ENCODE results near the gene FLAD1. TPM values are rescaled to one million over a fixed set of nuclear protein-coding genes. Genes with fewer than 3 reads are reported as not detected.

The FLAD1 gene
- total RNA-seq, 1 experiment from 2014 or later = 58.4 TPM

DNA sequence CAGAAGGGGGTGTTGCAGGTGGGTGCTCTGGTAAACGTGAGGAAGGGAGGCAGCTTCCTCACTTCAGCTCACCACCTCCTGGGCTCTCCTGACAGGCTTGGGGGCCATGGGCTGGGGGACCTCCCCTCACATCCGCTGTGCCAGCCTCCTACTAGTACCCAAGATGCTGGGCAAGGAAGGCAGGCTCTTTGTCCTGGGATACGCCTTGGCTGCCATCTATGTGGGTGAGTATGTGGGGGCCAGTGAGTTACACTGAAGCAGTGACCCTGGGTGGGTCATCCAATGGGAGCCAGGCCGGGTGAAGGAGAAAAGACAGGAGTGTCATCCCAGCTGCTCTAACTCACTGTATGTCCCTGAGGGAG lies 56.1 kb downstream of the FLAD1 start (continued):
- TF ChIP-seq, protein P1, sequence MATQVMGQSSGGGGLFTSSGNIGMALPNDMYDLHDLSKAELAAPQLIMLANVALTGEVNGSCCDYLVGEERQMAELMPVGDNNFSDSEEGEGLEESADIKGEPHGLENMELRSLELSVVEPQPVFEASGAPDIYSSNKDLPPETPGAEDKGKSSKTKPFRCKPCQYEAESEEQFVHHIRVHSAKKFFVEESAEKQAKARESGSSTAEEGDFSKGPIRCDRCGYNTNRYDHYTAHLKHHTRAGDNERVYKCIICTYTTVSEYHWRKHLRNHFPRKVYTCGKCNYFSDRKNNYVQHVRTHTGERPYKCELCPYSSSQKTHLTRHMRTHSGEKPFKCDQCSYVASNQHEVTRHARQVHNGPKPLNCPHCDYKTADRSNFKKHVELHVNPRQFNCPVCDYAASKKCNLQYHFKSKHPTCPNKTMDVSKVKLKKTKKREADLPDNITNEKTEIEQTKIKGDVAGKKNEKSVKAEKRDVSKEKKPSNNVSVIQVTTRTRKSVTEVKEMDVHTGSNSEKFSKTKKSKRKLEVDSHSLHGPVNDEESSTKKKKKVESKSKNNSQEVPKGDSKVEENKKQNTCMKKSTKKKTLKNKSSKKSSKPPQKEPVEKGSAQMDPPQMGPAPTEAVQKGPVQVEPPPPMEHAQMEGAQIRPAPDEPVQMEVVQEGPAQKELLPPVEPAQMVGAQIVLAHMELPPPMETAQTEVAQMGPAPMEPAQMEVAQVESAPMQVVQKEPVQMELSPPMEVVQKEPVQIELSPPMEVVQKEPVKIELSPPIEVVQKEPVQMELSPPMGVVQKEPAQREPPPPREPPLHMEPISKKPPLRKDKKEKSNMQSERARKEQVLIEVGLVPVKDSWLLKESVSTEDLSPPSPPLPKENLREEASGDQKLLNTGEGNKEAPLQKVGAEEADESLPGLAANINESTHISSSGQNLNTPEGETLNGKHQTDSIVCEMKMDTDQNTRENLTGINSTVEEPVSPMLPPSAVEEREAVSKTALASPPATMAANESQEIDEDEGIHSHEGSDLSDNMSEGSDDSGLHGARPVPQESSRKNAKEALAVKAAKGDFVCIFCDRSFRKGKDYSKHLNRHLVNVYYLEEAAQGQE (IDR thresholded peaks at IDR 0.05; ENCODE audit: low read depth) = no peak

DNA sequence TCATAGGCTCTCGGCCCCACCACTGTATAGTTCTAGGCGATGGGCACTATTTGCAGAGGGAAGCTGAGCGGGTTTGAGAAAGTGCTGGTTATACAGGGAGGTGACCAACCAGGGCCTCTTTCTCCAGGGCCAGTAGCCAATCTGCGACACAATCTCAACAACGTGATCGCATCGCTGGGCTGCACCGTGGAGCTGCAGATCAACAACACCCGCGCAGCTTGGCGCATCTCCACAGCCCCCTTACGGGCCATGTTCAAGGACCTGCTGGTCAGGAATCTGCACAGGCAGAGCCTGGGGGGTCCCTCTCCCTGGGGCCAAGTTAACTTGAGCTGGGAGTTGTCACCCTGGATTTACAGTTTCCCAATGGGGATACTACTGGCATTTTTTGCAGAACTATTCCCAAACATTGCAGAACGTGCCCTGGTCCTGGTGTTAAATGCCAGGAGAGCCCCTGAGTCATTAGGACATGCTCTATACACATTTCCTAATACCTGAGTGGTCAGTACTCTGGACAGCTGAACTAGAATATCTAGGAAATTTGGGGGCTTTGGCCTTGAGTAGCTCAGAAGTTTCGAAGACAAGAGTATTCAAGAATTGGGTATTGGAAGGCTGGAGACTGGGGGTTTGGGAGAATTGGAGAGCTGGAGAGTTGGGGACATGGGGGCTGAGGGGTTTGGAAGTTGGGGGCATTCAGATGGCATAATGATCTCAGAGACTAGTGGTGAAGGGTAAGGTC lies 57.4 kb downstream of the FLAD1 start:
- no peak overlapping the region for H2AFZ ChIP-seq (ENCODE audit: low read depth, low read length, poor library complexity, severe bottlenecking)
- H3K9ac ChIP-seq (ENCODE audit: low read length) = no peak overlapping the region
- H3K4me1 ChIP-seq (ENCODE audit: control insufficient read depth in 1 of 2, insufficient read depth in 2 of 2, low read length in 2 of 2) = peaks cover 8 to 24% of the 10 kb centered on the region in 2 experiments
- H3K27ac ChIP-seq (ENCODE audit: low read depth, low read length) = no peak overlapping the region
- H3K4me2 ChIP-seq (ENCODE audit: low read length) = no peak overlapping the region
- no peaks in the 10 kb centered on the region for H4K20me1 ChIP-seq (ENCODE audit: insufficient read depth)
- BruUV-seq (replicated peaks) = no TSS peak
- DNase-seq (ENCODE audit: low read depth, low spot score) (no peak), ATAC-seq (no peak)
- H3K27me3 ChIP-seq (ENCODE audit: insufficient read depth, low read length) = no peaks in the 10 kb centered on the region
- H3K4me3 ChIP-seq (replicated peaks in 1 of 2; ENCODE audit: low read depth in 1 of 2, low read length in 2 of 2) = no peak overlapping the region
- H3K79me2 ChIP-seq (ENCODE audit: insufficient read depth, low read length) = no peaks in the 10 kb centered on the region
- H3K9me2 ChIP-seq (ENCODE audit: insufficient read depth) = no peaks in the 10 kb centered on the region
- H3K9me3 ChIP-seq (ENCODE audit: control insufficient read depth in 1 of 2, insufficient read depth in 1 of 2, low read depth in 1 of 2, low read length in 2 of 2) = no peaks in the 10 kb centered on the region
- RAD21 ChIA-PET (ENCODE audit: low non-redundant PET in 1 of 2, low total read pairs in 2 of 2, uncharacterized antibody in 2 of 2, unreplicated experiment in 2 of 2) = no interaction called here
- POLR2A ChIA-PET = no interaction called here
- CTCF ChIA-PET = no interaction called here
- intact Hi-C loops (cut with micrococcal nuclease) = no loop called here
- no peaks in the 10 kb centered on the region for H3K36me3 ChIP-seq (ENCODE audit: control insufficient read depth in 1 of 2, insufficient read depth in 2 of 2, low read length in 2 of 2)
- TF ChIP-seq, protein P2, sequence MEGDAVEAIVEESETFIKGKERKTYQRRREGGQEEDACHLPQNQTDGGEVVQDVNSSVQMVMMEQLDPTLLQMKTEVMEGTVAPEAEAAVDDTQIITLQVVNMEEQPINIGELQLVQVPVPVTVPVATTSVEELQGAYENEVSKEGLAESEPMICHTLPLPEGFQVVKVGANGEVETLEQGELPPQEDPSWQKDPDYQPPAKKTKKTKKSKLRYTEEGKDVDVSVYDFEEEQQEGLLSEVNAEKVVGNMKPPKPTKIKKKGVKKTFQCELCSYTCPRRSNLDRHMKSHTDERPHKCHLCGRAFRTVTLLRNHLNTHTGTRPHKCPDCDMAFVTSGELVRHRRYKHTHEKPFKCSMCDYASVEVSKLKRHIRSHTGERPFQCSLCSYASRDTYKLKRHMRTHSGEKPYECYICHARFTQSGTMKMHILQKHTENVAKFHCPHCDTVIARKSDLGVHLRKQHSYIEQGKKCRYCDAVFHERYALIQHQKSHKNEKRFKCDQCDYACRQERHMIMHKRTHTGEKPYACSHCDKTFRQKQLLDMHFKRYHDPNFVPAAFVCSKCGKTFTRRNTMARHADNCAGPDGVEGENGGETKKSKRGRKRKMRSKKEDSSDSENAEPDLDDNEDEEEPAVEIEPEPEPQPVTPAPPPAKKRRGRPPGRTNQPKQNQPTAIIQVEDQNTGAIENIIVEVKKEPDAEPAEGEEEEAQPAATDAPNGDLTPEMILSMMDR (IDR thresholded peaks at IDR 0.05 in 2 of 3, conservative IDR thresholded peaks at IDR 0.05 in 1 of 3; ENCODE audit: borderline replicate concordance in 1 of 3, insufficient read depth in 1 of 3, low read depth in 2 of 3, low read length in 2 of 3) = no peak
- TF ChIP-seq YY1 (IDR thresholded peaks at IDR 0.05; ENCODE audit: extremely low read depth, insufficient replicate concordance, low read depth, low read length) = no peak
- TF ChIP-seq EGR1 (IDR thresholded peaks at IDR 0.05; ENCODE audit: low read depth) = no peak
- TF ChIP-seq FOSL1 (IDR thresholded peaks at IDR 0.05; ENCODE audit: low read depth) = no peak
- no peak for TF ChIP-seq SRF (IDR thresholded peaks at IDR 0.05; ENCODE audit: low read depth)
- no peak for TF ChIP-seq POLR2A (IDR thresholded peaks at IDR 0.05; ENCODE audit: borderline replicate concordance, extremely low read depth, insufficient read depth, insufficient read length)
- TF ChIP-seq RAD21 (IDR thresholded peaks at IDR 0.05; ENCODE audit: low read depth) = no peak

Small RNAs within 50 kb of the gene (microRNA-seq; reads per million reads assigned to microRNA genes)
- not detected for gene MIR4258 (ENCODE audit: borderline number of aligned reads)

Other genes with a start within 250 kb of the FLAD1 start
- gene KCNN3, start 113.1 kb upstream of the FLAD1 start, total RNA-seq (2021; ENCODE audit: unreplicated experiment) = 1.1 TPM
- 24.0 TPM for gene PMVK, start 46.6 kb upstream of the FLAD1 start, total RNA-seq (2021; ENCODE audit: unreplicated experiment)
- gene PBXIP1, start 27.2 kb upstream of the FLAD1 start, total RNA-seq (2021; ENCODE audit: unreplicated experiment) = 12.6 TPM
- gene PYGO2, start 21.6 kb upstream of the FLAD1 start, total RNA-seq (2021; ENCODE audit: unreplicated experiment) = 37.2 TPM
- 148 TPM for gene SHC1, start 12.6 kb upstream of the FLAD1 start, total RNA-seq (2021; ENCODE audit: unreplicated experiment)
- 229 TPM for gene CKS1B, start 8.7 kb upstream of the FLAD1 start, total RNA-seq (2021; ENCODE audit: unreplicated experiment)
- gene LENEP, start 10.2 kb downstream of the FLAD1 start, total RNA-seq (2021; ENCODE audit: unreplicated experiment) = 0.42 TPM
- gene ZBTB7B, start 19.5 kb downstream of the FLAD1 start, total RNA-seq (2021; ENCODE audit: unreplicated experiment) = 57.0 TPM
- 2.0 TPM for gene DCST2, start 50.4 kb downstream of the FLAD1 start, total RNA-seq (2021; ENCODE audit: unreplicated experiment)
- 0.32 TPM for gene DCST1, start 50.5 kb downstream of the FLAD1 start, total RNA-seq (2021; ENCODE audit: unreplicated experiment)
- gene ADAM15, start 68.0 kb downstream of the FLAD1 start, total RNA-seq (2021; ENCODE audit: unreplicated experiment) = 149 TPM
- 9.8 TPM for gene EFNA4, start 80.4 kb downstream of the FLAD1 start, total RNA-seq (2021; ENCODE audit: unreplicated experiment)
- gene EFNA3, start 95.5 kb downstream of the FLAD1 start, total RNA-seq (2021; ENCODE audit: unreplicated experiment) = 20.4 TPM
- gene EFNA1, start 144.5 kb downstream of the FLAD1 start, total RNA-seq (2021; ENCODE audit: unreplicated experiment) = 19.7 TPM
- 49.9 TPM for gene SLC50A1, start 152.5 kb downstream of the FLAD1 start, total RNA-seq (2021; ENCODE audit: unreplicated experiment)
- 113 TPM for gene DPM3, start 157.2 kb downstream of the FLAD1 start, total RNA-seq (2021; ENCODE audit: unreplicated experiment)
- 143 TPM for gene KRTCAP2, start 190.0 kb downstream of the FLAD1 start, total RNA-seq (2021; ENCODE audit: unreplicated experiment)
- gene TRIM46, start 190.5 kb downstream of the FLAD1 start, total RNA-seq (2021; ENCODE audit: unreplicated experiment) = 3.8 TPM
- gene THBS3, start 224.6 kb downstream of the FLAD1 start, total RNA-seq (2021; ENCODE audit: unreplicated experiment) = 15.9 TPM
- gene MTX1, start 225.4 kb downstream of the FLAD1 start, total RNA-seq (2021; ENCODE audit: unreplicated experiment) = 69.1 TPM

All from HCT116 (cell line).